Measurements from ENCODE around the gene ZGPAT.

- TF ChIP-seq CTCF (IDR thresholded peaks at IDR 0.05; ENCODE audit: low read length) = no peak
- no peak for TF ChIP-seq EZH2 (IDR thresholded peaks at IDR 0.05; ENCODE audit: borderline replicate concordance, low read length)
These were observed 43.8 kb downstream of the ZGPAT start for GRCh38 chr20:63751471-63752271.
